Fibroblast of lung (primary cell): Measurements from ENCODE around the gene THEM5. TPM values are rescaled to one million over a fixed set of nuclear protein-coding genes. Genes with fewer than 3 reads are reported as not detected.

Experiments used
- DNase-seq, 2 donors: peaks; one replicate each; pipeline versions ENCODE4 v3.0.0 to v3.0.0-alpha.2; 2010; ENCODE audit warnings: low read depth in 2 of 2
- H2AFZ ChIP-seq: 2 replicates; pipeline ENCODE4 v1.5.1; 2012; ENCODE audit warnings: low read length, control low read depth, inconsistent platforms
- H3K27ac ChIP-seq: 2 replicates; pipeline ENCODE4 v1.5.1; 2011; ENCODE audit warnings: low read length, control low read depth; ENCODE audit not compliant: insufficient read depth
- H3K27me3 ChIP-seq: 2 replicates; pipeline ENCODE4 v1.5.1; 2011; ENCODE audit warnings: mild to moderate bottlenecking, low read length; ENCODE audit not compliant: control insufficient read depth, insufficient read depth
- H3K36me3 ChIP-seq: 2 replicates; pipeline ENCODE4 v1.5.1; 2011; ENCODE audit warnings: low read length; ENCODE audit not compliant: control insufficient read depth, insufficient read depth
- H3K4me1 ChIP-seq: 2 replicates; pipeline ENCODE4 v1.5.1; 2011; ENCODE audit warnings: low read length; ENCODE audit not compliant: control insufficient read depth, insufficient read depth; ENCODE audit errors: extremely low read depth
- H3K4me2 ChIP-seq: 2 replicates; pipeline ENCODE4 v1.5.1; 2011; ENCODE audit warnings: low read length, control low read depth; ENCODE audit not compliant: insufficient read depth; ENCODE audit errors: extremely low read depth
- H3K4me3 ChIP-seq, 4 experiments: fragments of 200-600 bp in 1 of 4; sonication (generic) in 1 of 4; replicated peaks in 1 of 4; 2 replicates each; pipeline ENCODE4 v1.5.1; 2011 to 2016; ENCODE audit warnings: low read length in 4 of 4, low read depth in 3 of 4, mild to moderate bottlenecking in 3 of 4, control low read depth in 2 of 4, inconsistent platforms in 1 of 4, mixed read lengths in 1 of 4; ENCODE audit not compliant: insufficient read depth in 1 of 4; ENCODE audit errors: control extremely low read depth in 1 of 4
- H3K79me2 ChIP-seq: 2 replicates; pipeline ENCODE4 v1.5.1; 2012; ENCODE audit warnings: mild to moderate bottlenecking, low read length, inconsistent platforms; ENCODE audit not compliant: control insufficient read depth, insufficient read depth
- H3K9ac ChIP-seq: 2 replicates; pipeline ENCODE4 v1.5.1; 2011; ENCODE audit warnings: mild to moderate bottlenecking, low read length, control low read depth; ENCODE audit not compliant: insufficient read depth
- H3K9me3 ChIP-seq: 2 replicates; pipeline ENCODE4 v1.5.1; 2012; ENCODE audit warnings: low read depth, low read length; ENCODE audit not compliant: control insufficient read depth, insufficient read depth
- H4K20me1 ChIP-seq: 2 replicates; pipeline ENCODE4 v1.5.1; 2011; ENCODE audit warnings: low read length; ENCODE audit not compliant: control insufficient read depth, insufficient read depth; ENCODE audit errors: extremely low read depth
- EZH2 ChIP-seq: IDR thresholded peaks from 2 replicates; pipeline ENCODE4 v1.5.1; 2012; ENCODE audit warnings: low read length, control low read depth, mild to moderate bottlenecking; ENCODE audit errors: missing control alignments
- polyA plus RNA-seq, 2 donors: library from polyadenylated mRNA; depleted of rRNA in 1 of 2; stranded (reverse) in 1 of 2; unstranded in 1 of 2; fragments of >200 nt; gene quantifications; 2 replicates each; pipeline ENCODE4 v1.2.1, GENCODE V29; 2011 to 2012; ENCODE audit warnings: missing spikeins in 1 of 2
- total RNA-seq: library from RNA; depleted of rRNA; stranded (reverse); fragments of >200 nt; gene quantifications from 2 replicates; pipeline ENCODE4 v1.2.1, GENCODE V29; 2014
- TF ChIP-seq, protein P1 (sequence below), 2 donors: IDR thresholded peaks in 1 of 2; conservative IDR thresholded peaks in 1 of 2; 1 replicate in 1 of 2; 2 replicates in 1 of 2; pipeline ENCODE4 v1.5.1; 2011 to 2012; ENCODE audit warnings: low read length in 2 of 2, control low read depth in 1 of 2, inconsistent platforms in 1 of 2, low read depth in 1 of 2, mild to moderate bottlenecking in 1 of 2

Gene THEM5
- total and polyA plus RNA-seq, 2 donors (not counting 1 experiment from before 2014, with no cell fraction given): not detected

DNA sequence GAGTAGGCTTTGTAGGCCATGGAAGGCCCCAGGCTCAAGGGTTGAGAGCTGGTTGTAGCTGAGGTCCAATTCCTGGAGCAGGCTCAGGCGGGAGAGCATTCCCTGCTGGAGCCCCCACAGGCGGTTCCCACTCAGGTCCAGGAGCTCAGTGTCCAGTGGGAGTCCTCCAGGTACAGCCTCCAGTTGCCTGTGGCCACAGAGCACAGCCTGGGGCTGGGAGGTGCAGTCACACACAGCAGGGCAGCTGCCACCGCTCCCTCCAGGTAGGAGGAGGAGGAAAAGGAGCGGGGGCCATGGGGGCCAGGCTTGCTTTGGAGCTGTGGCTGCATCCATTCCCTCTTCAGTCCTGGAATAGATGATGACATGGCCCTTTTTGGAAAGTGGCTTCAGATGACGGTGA lies 51.1 kb downstream of the THEM5 start:
- Histone ChIP-seq H3K27me3 (peaks cover 68% of the 10 kb centered on the region), H3K4me3 (no peak overlapping the region), H4K20me1 (no peaks in the 10 kb centered on the region), H3K4me2 (no peak overlapping the region), H3K9me3 (no peaks in the 10 kb centered on the region), H2AFZ (no peak overlapping the region), H3K79me2 (no peaks in the 10 kb centered on the region), H3K27ac (no peak overlapping the region), H3K4me1 (no peaks in the 10 kb centered on the region), H3K36me3 (no peaks in the 10 kb centered on the region), H3K9ac (no peak overlapping the region)
- DNase-seq: no peak
- TF ChIP-seq EZH2: no peak
- TF ChIP-seq, protein P1, sequence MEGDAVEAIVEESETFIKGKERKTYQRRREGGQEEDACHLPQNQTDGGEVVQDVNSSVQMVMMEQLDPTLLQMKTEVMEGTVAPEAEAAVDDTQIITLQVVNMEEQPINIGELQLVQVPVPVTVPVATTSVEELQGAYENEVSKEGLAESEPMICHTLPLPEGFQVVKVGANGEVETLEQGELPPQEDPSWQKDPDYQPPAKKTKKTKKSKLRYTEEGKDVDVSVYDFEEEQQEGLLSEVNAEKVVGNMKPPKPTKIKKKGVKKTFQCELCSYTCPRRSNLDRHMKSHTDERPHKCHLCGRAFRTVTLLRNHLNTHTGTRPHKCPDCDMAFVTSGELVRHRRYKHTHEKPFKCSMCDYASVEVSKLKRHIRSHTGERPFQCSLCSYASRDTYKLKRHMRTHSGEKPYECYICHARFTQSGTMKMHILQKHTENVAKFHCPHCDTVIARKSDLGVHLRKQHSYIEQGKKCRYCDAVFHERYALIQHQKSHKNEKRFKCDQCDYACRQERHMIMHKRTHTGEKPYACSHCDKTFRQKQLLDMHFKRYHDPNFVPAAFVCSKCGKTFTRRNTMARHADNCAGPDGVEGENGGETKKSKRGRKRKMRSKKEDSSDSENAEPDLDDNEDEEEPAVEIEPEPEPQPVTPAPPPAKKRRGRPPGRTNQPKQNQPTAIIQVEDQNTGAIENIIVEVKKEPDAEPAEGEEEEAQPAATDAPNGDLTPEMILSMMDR (conservative IDR thresholded peaks at IDR 0.05 in 1 of 2, IDR thresholded peaks at IDR 0.05 in 1 of 2; ENCODE audit: low read depth in 1 of 2, low read length in 2 of 2): no peak

- Histone ChIP-seq H3K4me3 (no peak overlapping the region), H3K79me2 (no peaks in the 10 kb centered on the region), H2AFZ (no peak overlapping the region), H3K4me2 (no peak overlapping the region), H3K9ac (no peak overlapping the region), H3K9me3 (no peaks in the 10 kb centered on the region), H3K36me3 (no peaks in the 10 kb centered on the region), H4K20me1 (no peaks in the 10 kb centered on the region), H3K4me1 (no peaks in the 10 kb centered on the region), H3K27ac (no peak overlapping the region), H3K27me3 (peaks cover 71% of the 10 kb centered on the region)
- DNase-seq: no peak
- TF ChIP-seq, protein P1 (conservative IDR thresholded peaks at IDR 0.05 in 1 of 2, IDR thresholded peaks at IDR 0.05 in 1 of 2; ENCODE audit: low read depth in 1 of 2, low read length in 2 of 2): no peak
- TF ChIP-seq EZH2: no peak
Measured at GRCh38 chr1:151801846-151802245, 51.7 kb downstream of the THEM5 start.

GRCh38 chr1:151801310-151801820 lies 52.1 kb downstream of the THEM5 start:
- Histone ChIP-seq H3K27me3 (peaks cover 73% of the 10 kb centered on the region), H3K4me3 (no peak overlapping the region)
- TF ChIP-seq, protein P1 (conservative IDR thresholded peaks at IDR 0.05 in 1 of 2, IDR thresholded peaks at IDR 0.05 in 1 of 2; ENCODE audit: low read depth in 1 of 2, low read length in 2 of 2): no peak
- no peak for TF ChIP-seq EZH2

More at GRCh38 chr1:151801310-151801820, 52.1 kb downstream of the THEM5 start:
- Histone ChIP-seq H3K9me3 (no peaks in the 10 kb centered on the region), H3K4me2 (no peak overlapping the region), H3K36me3 (no peaks in the 10 kb centered on the region), H3K4me1 (no peaks in the 10 kb centered on the region), H3K9ac (no peak overlapping the region), H3K27ac (no peak overlapping the region), H4K20me1 (no peaks in the 10 kb centered on the region), H2AFZ (no peak overlapping the region), H3K79me2 (no peaks in the 10 kb centered on the region)
- DNase-seq: no peak
